ENCODE measurements around the gene MAPK8IP2. TPM values are rescaled to one million over a fixed set of nuclear protein-coding genes. Genes with fewer than 3 reads are reported as not detected.
"Not testable (repeated sequence)": the region's sequence is repeated elsewhere in the genome, so short reads cannot be mapped to it uniquely, and the experiment has no call there.

The MAPK8IP2 gene
- total and polyA plus RNA-seq, 12 donors = 3.9 to 30.1 (median 16.7) TPM

DNA sequence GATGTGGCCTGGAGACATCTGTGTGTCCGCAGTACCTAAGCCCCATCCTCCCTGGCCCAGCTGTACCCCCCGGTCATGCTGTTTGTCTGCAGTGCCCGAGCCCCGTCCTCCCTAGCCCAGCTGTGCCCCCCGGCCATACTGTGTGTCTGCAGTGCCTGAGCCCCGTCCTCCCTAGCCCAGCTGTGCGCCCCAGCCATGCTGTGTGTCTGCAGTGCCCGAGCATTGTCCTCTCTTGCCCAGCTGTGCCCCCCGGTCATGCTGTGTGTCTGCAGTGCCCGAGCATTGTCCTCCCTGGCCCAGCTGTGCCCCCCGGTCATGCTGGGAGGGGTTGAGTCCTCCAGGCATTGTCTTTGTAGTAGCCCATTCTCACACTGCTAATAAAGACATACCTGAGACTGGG, 35.0 kb downstream of the MAPK8IP2 start:
- no peaks in the 10 kb centered on the region for H3K4me1 ChIP-seq (replicated peaks in 1 of 2)
- H3K4me3 ChIP-seq = no peak overlapping the region
- DNase-seq = peak in 1 of 7 donors; percentile 17
- no peaks in the 10 kb centered on the region for H3K27me3 ChIP-seq
- no peak for TF ChIP-seq CTCF (IDR thresholded peaks at IDR 0.05)
- no peak for TF ChIP-seq POLR2A (IDR thresholded peaks at IDR 0.05)
- no peaks in the 10 kb centered on the region for H3K36me3 ChIP-seq (replicated peaks in 1 of 2)
- intact Hi-C loops (cut with DNase I) = no loop called here
- H3K27ac ChIP-seq = no peak overlapping the region
- no peaks in the 10 kb centered on the region for H3K9me3 ChIP-seq (replicated peaks in 1 of 3)
- WGBS, 4 donors = 90 to 94% (median 92%) methylated on average over 9 to 11 of the region's 11 CpGs

GRCh38 chr22:50640296-50640695, 39.7 kb downstream of the MAPK8IP2 start:
- 93 to 96% (median 95%) methylated on average over 12 of the region's 12 CpGs for WGBS, 4 donors
- intact Hi-C loops (cut with DNase I); H3K4me3 ChIP-seq; H3K27me3 ChIP-seq; H3K4me1 ChIP-seq (replicated peaks in 1 of 2); H3K36me3 ChIP-seq (replicated peaks in 1 of 2); H3K9me3 ChIP-seq (replicated peaks in 1 of 3); DNase-seq: not testable (repeated sequence)
- H3K27ac ChIP-seq = peak overlapping the region in 1 of 5 donors; percentile 58

GRCh38 chr22:50640857-50641647, 40.5 kb downstream of the MAPK8IP2 start:
- intact Hi-C loops (cut with DNase I) = no loop called here
- DNase-seq = peak in 1 of 7 donors; percentile 54
- Histone ChIP-seq H3K27ac (peak overlapping the region in 1 of 5 donors; percentile 58), H3K4me1 (replicated peaks in 1 of 2) (peaks cover 0 to 7% of the 10 kb centered on the region in 2 donors), H3K27me3 (peaks cover 16% of the 10 kb centered on the region), H3K4me3 (no peak overlapping the region), H3K36me3 (replicated peaks in 1 of 2) (no peaks in the 10 kb centered on the region), H3K9me3 (replicated peaks in 1 of 3) (no peaks in the 10 kb centered on the region)
- TF ChIP-seq CTCF (IDR thresholded peaks at IDR 0.05) (no peak), POLR2A (IDR thresholded peaks at IDR 0.05) (no peak)
- WGBS, 4 donors = 80 to 86% (median 83%) methylated on average over 11 to 15 of the region's 15 CpGs

DNA sequence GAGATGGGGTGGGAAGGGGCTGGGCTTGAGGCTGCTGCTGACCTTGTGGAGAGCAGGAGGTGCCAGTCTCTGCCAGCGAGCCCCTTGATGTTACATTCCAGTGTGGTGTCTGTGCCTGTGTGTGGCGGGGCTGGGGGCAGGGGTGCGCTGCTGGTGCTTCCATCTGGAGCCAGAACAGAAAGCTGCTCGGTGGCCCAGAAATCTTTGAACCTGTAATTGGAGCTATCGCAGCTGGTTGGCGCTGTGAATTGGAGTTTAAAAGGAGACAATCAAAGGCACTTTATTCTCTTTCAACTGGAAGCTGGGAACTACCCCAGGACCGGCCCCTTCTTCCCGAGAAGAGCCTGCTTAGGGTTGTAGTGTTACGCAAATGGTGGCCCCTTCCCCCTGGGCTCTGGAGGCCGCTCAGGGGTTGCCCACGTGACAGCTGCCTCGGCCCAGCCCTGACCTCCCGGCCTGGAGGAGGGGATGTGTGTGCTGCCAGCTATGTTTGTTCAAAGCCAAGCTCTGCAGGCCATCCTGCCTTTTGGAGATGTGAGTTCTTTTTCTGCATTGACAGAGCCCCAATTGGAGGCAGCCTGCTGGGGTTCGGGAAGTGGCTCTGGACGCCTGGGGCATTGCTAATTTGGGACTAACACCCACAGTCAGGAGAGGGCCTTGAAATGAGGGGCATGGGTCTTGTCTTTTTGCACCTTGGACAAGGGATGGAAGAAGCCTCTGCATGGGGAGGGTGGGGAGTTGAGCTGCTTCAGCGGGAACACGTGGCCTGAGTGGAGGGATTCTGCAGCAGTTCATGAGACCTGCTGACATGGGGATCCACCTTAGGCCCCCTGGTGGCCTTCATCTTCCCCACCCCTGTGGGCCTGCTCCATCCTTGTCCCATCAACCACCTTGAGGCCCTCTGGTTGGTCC, 41.4 kb downstream of the MAPK8IP2 start:
- intact Hi-C loops (cut with DNase I) = no loop called here
- Histone ChIP-seq H3K36me3 (replicated peaks in 1 of 2) (no peaks in the 10 kb centered on the region), H3K9me3 (replicated peaks in 1 of 3) (no peaks in the 10 kb centered on the region), H3K27ac (peak overlapping the region in 1 of 5 donors; percentile 58), H3K4me3 (no peak overlapping the region), H3K4me1 (replicated peaks in 1 of 2) (peaks cover 0 to 7% of the 10 kb centered on the region in 2 donors), H3K27me3 (peaks cover 19% of the 10 kb centered on the region)
- 26 to 47% (median 35%) methylated on average over 12 to 17 of the region's 17 CpGs for WGBS, 4 donors
- DNase-seq = peak in 2 of 7 donors; percentile 41 to 66
- TF ChIP-seq POLR2A (IDR thresholded peaks at IDR 0.05) = no peak
- TF ChIP-seq CTCF (IDR thresholded peaks at IDR 0.05) = peak in 5 of 6 experiments; percentile 21 to 39 (median 35)

DNA sequence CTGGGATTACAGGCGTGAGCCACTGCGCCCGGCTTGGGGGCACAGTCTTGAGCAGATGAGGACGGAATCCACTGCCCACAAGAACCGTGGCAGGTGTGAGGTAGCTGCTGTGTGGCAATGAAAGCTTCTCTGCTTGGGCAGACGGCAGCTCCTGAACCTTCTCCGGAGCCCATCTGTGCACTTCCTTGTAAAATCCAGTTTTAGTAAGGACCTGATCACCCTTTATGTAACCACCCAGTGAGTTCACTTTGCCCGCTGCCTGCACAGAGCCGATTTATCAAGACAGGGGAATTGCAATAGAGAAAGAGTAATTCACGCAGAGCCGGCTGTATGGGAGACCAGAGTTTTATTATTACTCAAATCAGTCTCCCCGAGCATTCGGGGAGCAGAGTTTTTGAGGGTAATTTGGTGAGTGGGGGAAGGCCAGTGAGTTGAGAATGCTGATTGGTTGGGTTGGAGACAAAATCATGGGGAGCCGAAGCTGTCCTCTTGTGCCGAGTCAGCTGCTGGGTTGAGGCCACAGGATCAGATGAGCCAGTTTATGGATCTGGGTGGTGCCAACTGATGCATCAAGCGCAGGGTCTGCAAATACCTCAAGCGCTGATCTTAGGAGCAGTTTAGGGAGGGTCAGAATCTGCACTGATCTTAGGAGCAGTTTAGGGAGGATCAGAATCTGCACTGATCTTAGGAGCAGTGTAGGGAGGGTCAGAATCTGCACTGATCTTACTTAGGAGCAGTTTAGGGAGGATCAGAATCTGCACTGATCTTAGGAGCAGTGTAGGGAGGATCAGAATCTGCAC, 42.6 kb downstream of the MAPK8IP2 start:
- intact Hi-C loops (cut with DNase I); H3K4me1 ChIP-seq (replicated peaks in 1 of 2); H3K36me3 ChIP-seq (replicated peaks in 1 of 2); H3K4me3 ChIP-seq; H3K27ac ChIP-seq; H3K9me3 ChIP-seq (replicated peaks in 1 of 3): not testable (repeated sequence)
- H3K27me3 ChIP-seq = peaks cover 19% of the 10 kb centered on the region
- DNase-seq = peak in 1 of 7 donors; percentile 28
- 79 to 87% (median 83%) methylated on average over 14 to 17 of the region's 17 CpGs for WGBS, 4 donors

DNA sequence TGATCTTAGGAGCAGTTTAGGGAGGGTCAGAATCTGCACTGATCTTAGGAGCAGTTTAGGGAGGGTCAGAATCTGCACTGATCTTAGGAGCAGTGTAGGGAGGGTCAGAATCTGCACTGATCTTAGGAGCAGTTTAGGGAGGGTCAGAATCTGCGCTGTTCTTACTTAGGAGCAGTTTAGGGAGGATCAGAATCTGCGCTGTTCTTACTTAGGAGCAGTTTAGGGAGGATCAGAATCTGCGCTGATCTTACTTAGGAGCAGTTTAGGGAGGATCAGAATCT, 43.2 kb downstream of the MAPK8IP2 start:
- H3K4me3 ChIP-seq; H3K9me3 ChIP-seq (replicated peaks in 1 of 3); intact Hi-C loops (cut with DNase I); H3K27ac ChIP-seq; H3K36me3 ChIP-seq (replicated peaks in 1 of 2); H3K4me1 ChIP-seq (replicated peaks in 1 of 2): not testable (repeated sequence)
- peak in 1 of 7 donors; percentile 43 for DNase-seq
- 54 to 80% (median 58%) methylated on average over 3 of the region's 3 CpGs for WGBS, 4 donors
- H3K27me3 ChIP-seq = peaks cover 19% of the 10 kb centered on the region

All from adrenal gland (tissue), 12 donors.